Breast epithelium (tissue), 4 donors: ENCODE results near the gene FAM50A. TPM values are rescaled to one million over a fixed set of nuclear protein-coding genes. Genes with fewer than 3 reads are reported as not detected.
A peak's percentile ranks its signal among the peaks of the same experiment; 100 is the strongest.

Experiments
- DNase-seq, 2 donors: peaks; one replicate each; pipeline ENCODE4 v3.0.0-alpha.2; 2019; ENCODE audit warnings: low spot score in 2 of 2
- H3K27ac ChIP-seq, 2 donors: fragments of 200-600 bp; sonication (generic) in 1 of 2; one replicate each; pipeline ENCODE4 v1.5.1; 2016 to 2019; ENCODE audit warnings: mild to moderate bottlenecking in 1 of 2
- H3K27me3 ChIP-seq, 2 donors: fragments of 200-600 bp; sonication (generic) in 1 of 2; one replicate each; pipeline versions ENCODE4 v1.5.1 to v1.6.0; 2017 to 2019; ENCODE audit warnings: control low read depth in 1 of 2, mild to moderate bottlenecking in 1 of 2
- H3K36me3 ChIP-seq: fragments of 200-600 bp; one replicate; pipeline ENCODE4 v1.5.1; 2019
- H3K4me1 ChIP-seq, 2 donors: fragments of 200-600 bp; sonication (generic); one replicate each; pipeline ENCODE4 v1.5.1; 2016 to 2019; ENCODE audit warnings: control low read depth in 1 of 2
- H3K4me3 ChIP-seq, 3 donors: fragments of 200-600 bp; sonication (generic); 1 replicate in 2 of 3; 2 replicates in 1 of 3; pipeline ENCODE4 v1.5.1; 2016 to 2019; ENCODE audit warnings: mild to moderate bottlenecking in 3 of 3, moderate library complexity in 2 of 3
- H3K9me3 ChIP-seq, 2 donors: fragments of 200-600 bp; sonication (generic) in 1 of 2; one replicate each; pipeline ENCODE4 v1.5.1; 2016 to 2019; ENCODE audit warnings: control low read depth in 1 of 2
- CTCF ChIP-seq, 3 donors: fragments of 450-650 bp; IDR thresholded peaks; one replicate each; pipeline ENCODE4 v1.5.1; 2016 to 2017; ENCODE audit warnings: antibody characterized with exemption in 3 of 3, mild to moderate bottlenecking in 3 of 3, moderate library complexity in 3 of 3
- POLR2A ChIP-seq: fragments of 450-650 bp; IDR thresholded peaks from one replicate; pipeline ENCODE4 v1.6.1; 2016; ENCODE audit warnings: antibody characterized with exemption, mild to moderate bottlenecking, moderate library complexity
- POLR2AphosphoS5 ChIP-seq, 3 donors: sonication (generic); formaldehyde crosslinking; IDR thresholded peaks; one replicate each; pipeline ENCODE4 v1.6.1; 2017; ENCODE audit warnings: antibody characterized with exemption in 3 of 3
- intact Hi-C: fragments of 100-400 bp; cut with DNase I; formaldehyde crosslinking; loops from one replicate; pipeline ENCODE4 v1.15.1; 2023; ENCODE audit warnings: low total_unique reads
- total RNA-seq, 3 donors: library from RNA; depleted of rRNA; stranded (reverse); fragments of >200 nt; gene quantifications; one replicate each; pipeline ENCODE4 v1.1.0, GENCODE V29; 2016

FAM50A gene
- total RNA-seq, 3 donors from 2014 or later: 30.7 to 94.4 (median 64.2) TPM

GRCh38 chrX:154487518-154488290 lies 43.8 kb downstream of the FAM50A start:
- Histone ChIP-seq H3K4me1 (peaks cover 0 to 7% of the 10 kb centered on the region in 2 donors), H3K27me3 (peaks cover 0 to 27% of the 10 kb centered on the region in 2 donors), H3K4me3 (no peak overlapping the region), H3K9me3 (no peaks in the 10 kb centered on the region), H3K27ac (peak overlapping the region in 1 of 2 donors; percentile 77), H3K36me3 (no peaks in the 10 kb centered on the region)
- intact Hi-C loops: no loop called here
- DNase-seq: no peak
- TF ChIP-seq POLR2A (no peak), CTCF (IDR thresholded peaks at IDR 0.05) (no peak), POLR2AphosphoS5 (IDR thresholded peaks at IDR 0.05) (no peak)

DNA sequence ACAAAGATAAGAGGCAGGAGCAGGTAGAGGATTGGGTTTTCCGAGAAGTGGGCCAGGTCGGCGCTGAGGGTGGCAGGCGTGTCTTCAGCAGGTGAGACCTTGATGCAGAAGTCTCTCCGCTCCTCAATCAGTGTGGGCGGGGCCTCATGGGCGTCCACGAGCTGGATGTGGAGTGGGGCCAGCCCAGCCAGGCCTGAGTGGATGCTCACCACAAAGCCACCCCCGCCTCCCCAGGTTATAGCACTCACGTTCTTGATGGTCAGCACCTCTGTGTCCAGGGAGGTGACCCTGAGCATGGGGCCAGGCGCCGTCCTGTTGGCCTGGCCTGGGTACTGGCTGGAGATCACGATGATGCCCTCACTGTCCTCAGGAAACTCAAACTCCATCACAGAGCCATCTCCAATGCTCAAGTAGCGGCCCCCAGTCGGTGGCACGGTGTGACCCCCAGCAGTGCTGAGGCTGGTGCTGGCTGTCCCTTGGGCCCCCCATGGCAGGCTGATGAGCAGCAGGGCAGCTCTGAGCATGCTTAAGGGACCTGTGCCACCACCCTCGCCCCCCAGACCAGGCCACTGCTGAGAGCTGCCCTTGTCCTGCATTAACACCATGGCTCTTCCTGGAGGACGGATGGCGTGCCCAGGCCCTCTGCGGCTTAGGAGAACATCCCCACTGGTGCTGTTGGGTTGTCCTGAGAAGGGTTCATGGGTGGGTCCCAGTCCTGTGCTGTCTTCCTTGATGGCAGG lies 44.6 kb downstream of the FAM50A start:
- Histone ChIP-seq H3K4me3 (no peak overlapping the region), H3K9me3 (no peaks in the 10 kb centered on the region), H3K27me3 (peaks cover 0 to 24% of the 10 kb centered on the region in 2 donors), H3K36me3 (no peaks in the 10 kb centered on the region), H3K4me1 (peaks cover 0 to 7% of the 10 kb centered on the region in 2 donors), H3K27ac (peak overlapping the region in 1 of 2 donors; percentile 99)
- intact Hi-C loops: no loop called here
- TF ChIP-seq POLR2A (no peak), CTCF (IDR thresholded peaks at IDR 0.05) (no peak), POLR2AphosphoS5 (IDR thresholded peaks at IDR 0.05) (no peak)
- DNase-seq: no peak

DNA sequence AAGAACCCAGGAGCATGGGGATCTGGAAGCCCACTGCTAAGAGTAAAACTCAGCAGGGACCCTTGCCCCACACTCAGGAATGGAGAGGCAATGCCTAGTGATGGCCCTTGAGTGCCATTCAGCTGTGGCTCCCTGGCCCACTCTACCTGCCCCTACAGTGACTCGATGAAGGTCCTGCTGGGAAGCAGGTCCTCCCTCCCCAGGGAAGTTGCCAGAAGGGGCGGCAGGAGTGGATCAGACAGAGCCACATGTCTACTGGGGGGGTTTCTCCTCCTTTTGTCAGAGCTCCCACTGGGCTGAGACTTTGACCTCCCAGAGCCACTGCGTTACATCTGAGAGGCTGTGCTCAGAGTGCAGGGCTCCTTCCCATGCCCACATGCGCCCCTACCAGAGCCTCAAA lies 45.2 kb downstream of the FAM50A start:
- intact Hi-C loops: no loop called here
- Histone ChIP-seq H3K9me3 (no peaks in the 10 kb centered on the region), H3K4me1 (peaks cover 0 to 7% of the 10 kb centered on the region in 2 donors), H3K36me3 (no peaks in the 10 kb centered on the region), H3K27me3 (peaks cover 0 to 23% of the 10 kb centered on the region in 2 donors), H3K27ac (peak overlapping the region; percentile 92 to 99), H3K4me3 (peak overlapping the region; percentile 59 to 83 (median 69))
- no peak for DNase-seq
- TF ChIP-seq CTCF (IDR thresholded peaks at IDR 0.05): no peak
- no peak for TF ChIP-seq POLR2AphosphoS5 (IDR thresholded peaks at IDR 0.05)
- no peak for TF ChIP-seq POLR2A

DNA sequence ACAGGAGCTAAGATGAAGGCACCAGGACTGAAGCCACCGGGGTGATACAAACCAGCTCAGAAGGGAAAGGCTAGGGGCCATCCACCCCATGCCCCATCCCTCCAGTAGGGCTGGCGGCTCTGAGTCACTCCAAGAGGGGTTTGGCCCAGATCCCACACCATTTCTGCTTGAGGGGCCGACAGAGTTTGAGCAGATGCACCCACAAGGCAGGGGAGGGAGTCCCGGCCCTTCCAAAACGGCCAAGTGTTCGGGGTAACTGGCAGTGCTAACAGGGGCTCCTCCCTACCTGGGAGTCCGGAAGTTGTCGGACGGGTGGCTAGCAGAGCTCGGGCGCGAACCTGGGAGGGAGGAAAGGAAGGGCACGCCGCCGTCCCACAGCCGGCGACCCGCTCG lies 46.1 kb downstream of the FAM50A start:
- no peak for DNase-seq
- intact Hi-C loops: no loop called here

More for the DNA sequence above, 46.1 kb downstream of the FAM50A start:
- peak overlapping the region; percentile 59 to 83 (median 69) for H3K4me3 ChIP-seq
- peaks cover 0 to 29% of the 10 kb centered on the region in 2 donors for H3K27me3 ChIP-seq
- peaks cover 0 to 7% of the 10 kb centered on the region in 2 donors for H3K4me1 ChIP-seq
- no peaks in the 10 kb centered on the region for H3K36me3 ChIP-seq
- peak overlapping the region; percentile 92 to 99 for H3K27ac ChIP-seq
- no peaks in the 10 kb centered on the region for H3K9me3 ChIP-seq
- TF ChIP-seq POLR2AphosphoS5 (IDR thresholded peaks at IDR 0.05) (no peak), CTCF (IDR thresholded peaks at IDR 0.05) (no peak), POLR2A (no peak)
